ENCODE results near the gene TMEM183A. TPM values are rescaled to one million over a fixed set of nuclear protein-coding genes. Genes with fewer than 3 reads are reported as not detected.

Gene TMEM183A
- total and polyA plus RNA-seq, 2 experiments from 2014 or later, result 55.1 to 128 TPM

DNA sequence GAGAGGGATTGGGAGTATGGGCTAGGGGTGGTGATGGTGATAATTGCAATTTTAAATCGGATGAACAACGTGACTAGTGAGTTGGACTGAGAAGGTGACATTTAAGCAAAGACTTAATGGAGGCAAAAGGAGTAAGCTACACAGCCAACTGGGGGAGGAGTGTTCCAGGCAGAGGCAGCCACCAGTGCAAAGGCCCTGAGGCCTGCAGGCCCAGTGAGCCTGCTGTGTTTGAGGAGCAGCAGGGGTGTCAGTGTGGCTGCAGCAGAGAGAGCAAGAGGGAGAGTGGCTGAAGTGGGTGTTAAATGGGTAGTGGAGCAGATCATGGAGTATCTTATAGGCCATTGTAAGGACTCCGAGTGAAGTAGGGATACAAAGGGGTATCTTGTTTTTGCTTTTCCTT is 59.8 kb downstream of the TMEM183A start (continued):
- no peak for TF ChIP-seq REST (IDR thresholded peaks at IDR 0.05; ENCODE audit: unreplicated experiment)
- TF ChIP-seq, protein P1, sequence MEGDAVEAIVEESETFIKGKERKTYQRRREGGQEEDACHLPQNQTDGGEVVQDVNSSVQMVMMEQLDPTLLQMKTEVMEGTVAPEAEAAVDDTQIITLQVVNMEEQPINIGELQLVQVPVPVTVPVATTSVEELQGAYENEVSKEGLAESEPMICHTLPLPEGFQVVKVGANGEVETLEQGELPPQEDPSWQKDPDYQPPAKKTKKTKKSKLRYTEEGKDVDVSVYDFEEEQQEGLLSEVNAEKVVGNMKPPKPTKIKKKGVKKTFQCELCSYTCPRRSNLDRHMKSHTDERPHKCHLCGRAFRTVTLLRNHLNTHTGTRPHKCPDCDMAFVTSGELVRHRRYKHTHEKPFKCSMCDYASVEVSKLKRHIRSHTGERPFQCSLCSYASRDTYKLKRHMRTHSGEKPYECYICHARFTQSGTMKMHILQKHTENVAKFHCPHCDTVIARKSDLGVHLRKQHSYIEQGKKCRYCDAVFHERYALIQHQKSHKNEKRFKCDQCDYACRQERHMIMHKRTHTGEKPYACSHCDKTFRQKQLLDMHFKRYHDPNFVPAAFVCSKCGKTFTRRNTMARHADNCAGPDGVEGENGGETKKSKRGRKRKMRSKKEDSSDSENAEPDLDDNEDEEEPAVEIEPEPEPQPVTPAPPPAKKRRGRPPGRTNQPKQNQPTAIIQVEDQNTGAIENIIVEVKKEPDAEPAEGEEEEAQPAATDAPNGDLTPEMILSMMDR (conservative IDR thresholded peaks at IDR 0.05; ENCODE audit: low read depth in 2 of 2), result no peak
- TF ChIP-seq EZH2 (IDR thresholded peaks at IDR 0.05; ENCODE audit: low read depth, unreplicated experiment), result no peak
- TF ChIP-seq ZNF114 (CRISPR knock-in tag; IDR thresholded peaks at IDR 0.05), result no peak
- no peak for TF ChIP-seq EZH2phosphoT487 (IDR thresholded peaks at IDR 0.05; ENCODE audit: unreplicated experiment)
- no peak for TF ChIP-seq STAT1 (IDR thresholded peaks at IDR 0.05; ENCODE audit: unreplicated experiment)
- TF ChIP-seq CREB1 (CRISPR knock-in tag; IDR thresholded peaks at IDR 0.05; ENCODE audit: low read depth), result no peak
- no peak for TF ChIP-seq ZNF331 (CRISPR knock-in tag; IDR thresholded peaks at IDR 0.05; ENCODE audit: low read depth)
- no peak for TF ChIP-seq POLR2AphosphoS5 (IDR thresholded peaks at IDR 0.05; ENCODE audit: low read depth)

DNA sequence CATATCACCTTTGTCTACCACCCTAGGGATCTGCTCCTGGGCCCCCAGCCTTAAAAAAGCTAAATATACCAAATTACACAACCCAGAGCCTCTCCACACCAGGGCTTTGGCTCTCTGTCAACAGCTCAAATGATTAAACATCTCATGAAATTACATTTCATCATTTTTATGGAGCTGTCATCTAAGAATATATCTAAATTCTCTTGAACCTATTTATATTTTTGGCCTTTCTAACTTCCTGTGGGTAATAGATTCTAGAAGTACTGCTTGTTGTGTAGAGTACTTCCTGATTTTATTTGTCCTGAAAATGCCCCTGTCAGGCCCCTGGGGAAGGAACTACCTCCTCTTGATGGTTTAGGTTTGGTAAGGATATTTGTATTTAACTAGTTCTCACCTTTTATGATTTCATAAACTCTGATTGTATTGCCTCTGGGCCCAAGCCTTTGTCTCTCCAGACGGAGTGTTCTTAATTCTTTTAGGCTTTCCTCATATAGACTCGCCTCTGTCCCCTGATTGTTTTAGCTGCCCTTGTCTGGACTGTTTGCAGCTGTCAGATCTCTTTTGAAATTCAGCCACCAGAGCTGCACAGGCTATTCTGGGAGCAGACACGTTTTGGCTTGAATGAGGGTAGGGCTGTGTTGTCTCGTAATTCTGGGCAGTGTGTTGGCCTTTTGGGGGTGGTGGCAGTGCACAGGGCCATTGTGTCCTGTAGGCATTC is 62.0 kb downstream of the TMEM183A start:
- H3K27ac ChIP-seq (ENCODE audit: low read depth), result no peak overlapping the region
- TF ChIP-seq ZNF462 (CRISPR knock-in tag; IDR thresholded peaks at IDR 0.05) (no peak), NANOG (IDR thresholded peaks at IDR 0.05; ENCODE audit: borderline replicate concordance) (no peak), ETS1 (IDR thresholded peaks at IDR 0.05) (no peak), JUNB (IDR thresholded peaks at IDR 0.05; ENCODE audit: unreplicated experiment) (no peak), STAT1 (IDR thresholded peaks at IDR 0.05; ENCODE audit: unreplicated experiment) (no peak)

More for the DNA sequence above, 62.0 kb downstream of the TMEM183A start:
- Histone ChIP-seq H2AFZ (no peak overlapping the region), H3K36me3 (ENCODE audit: insufficient read depth) (no peaks in the 10 kb centered on the region), H3F3A (replicated peaks; ENCODE audit: low read depth) (no peaks in the 10 kb centered on the region), H3K4me3 (no peak overlapping the region), H3K27me3 (ENCODE audit: insufficient read depth) (peaks cover 7% of the 10 kb centered on the region; the same call in 1 of the 2 replicates), H3K4me1 (ENCODE audit: insufficient read depth) (no peaks in the 10 kb centered on the region), H3K4me2 (no peak overlapping the region), H3K79me2 (replicated peaks; ENCODE audit: insufficient read depth) (no peaks in the 10 kb centered on the region), H3K9me2 (ENCODE audit: insufficient read depth) (no peaks in the 10 kb centered on the region), H4K20me1 (replicated peaks; ENCODE audit: insufficient read depth) (no peaks in the 10 kb centered on the region)
- Mint-ChIP-seq H3K4me1 (peaks cover 7% of the 10 kb centered on the region; the same call in 2 of the 3 replicates), H3K4me3 (no peak overlapping the region), H3K27me3 (ENCODE audit: insufficient read depth, low read depth, poor library complexity) (peaks cover 7% of the 10 kb centered on the region), H3K27ac (no peak overlapping the region), H3K36me3 (ENCODE audit: low read depth) (no peaks in the 10 kb centered on the region; the same call in 1 of the 3 replicates), H3K9me3 (no peaks in the 10 kb centered on the region)
- no peak for ATAC-seq
- no peak for DNase-seq (ENCODE audit: low spot score)
